Kidney epithelial cell (primary cell): ENCODE data around the gene GLRX5. TPM values are rescaled to one million over a fixed set of nuclear protein-coding genes. Genes with fewer than 3 reads are reported as not detected.

Experiments
- DNase-seq: peaks from one replicate; pipeline ENCODE4 v3.0.0-alpha.2; 2010; ENCODE audit warnings: low read depth
- H3K27me3 ChIP-seq: 2 replicates; pipeline ENCODE4 v1.6.0; 2011; ENCODE audit warnings: low read length; ENCODE audit not compliant: control insufficient read depth, insufficient read depth
- H3K36me3 ChIP-seq: 2 replicates; pipeline ENCODE4 v1.5.1; 2011; ENCODE audit warnings: low read length; ENCODE audit not compliant: control insufficient read depth, insufficient read depth
- H3K4me3 ChIP-seq: 2 replicates; pipeline ENCODE4 v1.5.1; 2011; ENCODE audit warnings: low read depth, mild to moderate bottlenecking, control low read depth, low read length
- CTCF ChIP-seq: IDR thresholded peaks from 2 replicates; pipeline ENCODE4 v1.5.1; 2011; ENCODE audit warnings: mild to moderate bottlenecking, moderate library complexity, low read length, control low read depth, inconsistent platforms; ENCODE audit not compliant: insufficient read depth, poor library complexity, severe bottlenecking
- total RNA-seq: library from RNA; depleted of rRNA; stranded (reverse); fragments of >200 nt; gene quantifications from 2 replicates; pipeline ENCODE4 v1.2.3, GENCODE V29; 2015

GLRX5 gene
- total RNA-seq, 1 donor from 2014 or later: 48.3 TPM

DNA sequence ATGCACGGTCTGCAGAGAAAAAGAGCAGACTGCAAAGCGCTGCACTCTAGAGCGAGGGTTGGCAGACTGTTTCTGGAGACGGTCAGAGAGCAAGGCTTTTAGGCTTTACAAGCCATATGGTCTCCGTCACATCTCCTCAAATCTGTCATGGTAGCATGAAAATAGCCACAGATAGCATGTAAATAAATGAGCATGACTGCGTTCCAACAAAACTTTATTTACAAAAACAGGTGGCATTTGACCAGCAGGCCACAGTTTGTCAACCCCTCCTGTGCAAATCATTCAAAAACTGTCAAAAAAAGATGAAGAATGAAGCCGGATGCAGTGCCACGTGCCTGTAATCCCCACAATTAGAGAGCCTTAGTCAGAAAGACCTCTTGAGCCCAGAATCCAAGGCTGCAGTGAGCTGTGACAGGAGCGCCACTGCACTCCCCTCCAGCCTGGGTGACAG lies 37.3 kb upstream of the GLRX5 start:
- Histone ChIP-seq H3K27me3 (no peaks in the 10 kb centered on the region), H3K36me3 (no peaks in the 10 kb centered on the region), H3K4me3 (no peak overlapping the region)
- TF ChIP-seq CTCF: no peak
- no peak for DNase-seq

DNA sequence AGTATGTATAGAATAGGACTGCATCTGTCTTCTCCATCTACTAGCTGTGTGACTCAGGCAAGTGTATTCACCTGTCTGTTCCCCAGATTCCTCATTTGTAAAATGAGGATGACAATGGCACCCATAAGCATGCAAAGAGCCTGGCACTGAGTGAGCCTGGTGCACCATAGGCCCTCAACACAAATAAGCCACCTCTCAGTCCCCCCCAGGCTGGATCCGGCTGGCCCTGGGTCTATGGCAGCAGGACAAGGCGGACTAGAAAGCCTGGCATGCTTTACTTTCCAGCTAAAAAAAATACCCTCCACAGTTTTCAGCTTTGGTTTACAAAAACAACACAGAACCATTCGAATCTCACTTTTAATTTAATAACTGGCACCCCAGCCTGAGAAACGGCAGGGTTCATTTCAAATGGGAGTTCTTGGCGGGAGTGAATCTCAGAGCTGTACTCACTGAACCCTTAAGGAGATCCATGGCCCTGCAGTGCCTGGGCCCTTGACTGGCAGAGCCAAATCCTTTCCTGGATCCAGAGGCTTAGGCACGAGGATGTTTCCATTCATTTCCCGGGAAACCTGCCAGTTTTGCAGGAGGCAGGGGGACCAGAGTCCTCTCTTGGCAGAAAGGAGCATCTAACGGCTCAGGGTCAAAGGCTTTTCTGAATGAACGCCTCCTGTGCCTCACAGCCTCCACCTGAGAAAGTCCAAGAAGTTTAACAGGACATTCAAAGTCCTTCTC lies 36.1 kb upstream of the GLRX5 start:
- H3K4me3 ChIP-seq: no peak overlapping the region
- H3K27me3 ChIP-seq: no peaks in the 10 kb centered on the region
- DNase-seq: no peak
- H3K36me3 ChIP-seq: no peaks in the 10 kb centered on the region
- TF ChIP-seq CTCF: no peak

DNA sequence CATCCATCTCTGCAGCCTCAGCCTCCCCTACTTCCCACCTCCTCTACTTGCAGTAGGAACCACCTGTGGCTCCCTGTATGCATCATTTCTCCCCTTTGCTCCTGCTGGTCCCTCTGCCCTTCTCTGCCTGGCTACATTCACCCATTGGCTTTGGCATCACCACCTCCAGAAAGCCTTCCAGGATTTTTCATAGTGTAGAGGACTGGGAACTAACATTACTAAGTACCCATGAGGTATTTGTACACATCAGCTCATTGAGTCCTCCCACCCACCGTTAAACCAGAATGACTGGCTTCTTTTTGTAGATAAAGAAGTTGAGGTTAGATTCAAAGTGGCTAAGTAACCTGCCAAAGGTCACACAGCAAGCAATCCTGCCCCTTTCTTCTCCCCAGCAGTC lies 35.5 kb upstream of the GLRX5 start:
- TF ChIP-seq CTCF: no peak
- no peaks in the 10 kb centered on the region for H3K27me3 ChIP-seq
- H3K36me3 ChIP-seq: no peaks in the 10 kb centered on the region
- no peak overlapping the region for H3K4me3 ChIP-seq
- DNase-seq: no peak

GRCh38 chr14:95500201-95500681 lies 34.6 kb upstream of the GLRX5 start:
- no peak for TF ChIP-seq CTCF
- Histone ChIP-seq H3K4me3 (no peak overlapping the region), H3K27me3 (no peaks in the 10 kb centered on the region), H3K36me3 (no peaks in the 10 kb centered on the region)
- no peak for DNase-seq

GRCh38 chr14:95500772-95501401 lies 34.0 kb upstream of the GLRX5 start:
- no peaks in the 10 kb centered on the region for H3K27me3 ChIP-seq
- H3K36me3 ChIP-seq: no peaks in the 10 kb centered on the region
- TF ChIP-seq CTCF: no peak
- DNase-seq: no peak
- no peak overlapping the region for H3K4me3 ChIP-seq
